Chondrocyte (in vitro differentiated cells): ENCODE data around the gene SMPD2. TPM values are rescaled to one million over a fixed set of nuclear protein-coding genes. Genes with fewer than 3 reads are reported as not detected.
"Not testable (repeated sequence)": the region's sequence is repeated elsewhere in the genome, so short reads cannot be mapped to it uniquely, and the experiment has no call there.

Source experiments
- DNase-seq: peaks from one replicate; pipeline ENCODE4 v3.0.0; 2021; ENCODE audit warnings: mixed read lengths, low spot score
- H3K27ac Mint-ChIP-seq: one replicate; pipeline ENCODE4 v1.8.0; 2021; ENCODE audit warnings: mild to moderate bottlenecking, moderate library complexity, mixed read lengths; ENCODE audit not compliant: unreplicated experiment
- H3K27me3 Mint-ChIP-seq: 2 replicates; pipeline ENCODE4 v1.8.0; 2021; ENCODE audit warnings: low read depth, mixed read lengths
- H3K36me3 Mint-ChIP-seq: 2 replicates; pipeline ENCODE4 v1.8.0; 2021; ENCODE audit warnings: low read depth, mixed read lengths
- H3K4me1 Mint-ChIP-seq: 2 replicates; pipeline ENCODE4 v1.8.0; 2021; ENCODE audit warnings: low read depth, mild to moderate bottlenecking, mixed read lengths
- H3K4me3 Mint-ChIP-seq: one replicate; pipeline ENCODE4 v1.8.0; 2021; ENCODE audit warnings: mild to moderate bottlenecking, moderate library complexity, mixed read lengths; ENCODE audit not compliant: unreplicated experiment
- H3K9me3 Mint-ChIP-seq: 2 replicates; pipeline ENCODE4 v1.8.0; 2021; ENCODE audit warnings: low read depth, mixed read lengths
- CTCF ChIP-seq: fragments of 200-600 bp; sonication (generic); IDR thresholded peaks from 2 replicates; pipeline ENCODE4 v1.5.0; 2021; ENCODE audit warnings: antibody characterized with exemption, mild to moderate bottlenecking, moderate library complexity
- total RNA-seq: library from RNA; stranded (reverse); gene quantifications from 3 replicates; pipeline ENCODE4 v1.2.1, GENCODE V29; 2021

SMPD2 gene
- total RNA-seq, 1 donor from 2014 or later, result 5.6 TPM

DNA sequence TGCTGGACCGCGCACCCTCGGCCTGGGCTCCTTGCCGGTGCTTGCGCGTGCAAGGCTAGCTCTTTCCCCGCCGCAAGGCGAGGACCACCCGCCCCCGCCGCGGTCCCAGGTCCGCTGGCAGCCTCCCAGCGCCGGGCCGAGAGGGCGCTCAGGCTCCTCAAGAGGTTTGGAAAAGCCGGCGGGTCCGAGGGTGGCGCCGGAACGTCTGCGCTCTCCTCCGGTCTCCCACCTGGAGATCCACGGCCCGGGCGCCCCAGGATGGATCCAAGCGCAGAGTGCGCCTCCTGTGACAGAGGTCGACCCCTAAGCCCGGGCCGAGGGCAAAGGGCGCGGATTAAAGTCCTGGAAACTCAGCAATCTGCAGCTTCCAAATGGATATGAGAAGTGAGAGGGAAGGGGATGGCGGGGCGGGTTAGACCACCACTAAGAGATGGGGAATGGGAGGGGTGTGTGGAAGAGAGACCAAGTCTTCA, 15.6 kb downstream of the SMPD2 start:
- Mint-ChIP-seq H3K27ac (peak overlapping the region; percentile 54), H3K4me1 (peaks cover 31% of the 10 kb centered on the region), H3K27me3 (no peaks in the 10 kb centered on the region), H3K9me3 (no peaks in the 10 kb centered on the region), H3K36me3 (peaks cover 7% of the 10 kb centered on the region), H3K4me3 (peak overlapping the region; percentile 80)
- DNase-seq, result no peak
- no peak for TF ChIP-seq CTCF

GRCh38 chr6:109456710-109457561, 16.4 kb downstream of the SMPD2 start:
- TF ChIP-seq CTCF, result no peak
- no peaks in the 10 kb centered on the region for H3K9me3 Mint-ChIP-seq
- DNase-seq, result no peak
- peaks cover 31% of the 10 kb centered on the region for H3K4me1 Mint-ChIP-seq
- H3K36me3 Mint-ChIP-seq, result peaks cover 6% of the 10 kb centered on the region
- H3K27me3 Mint-ChIP-seq, result no peaks in the 10 kb centered on the region
- peak overlapping the region; percentile 57 for H3K27ac Mint-ChIP-seq
- H3K4me3 Mint-ChIP-seq, result peak overlapping the region; percentile 80

DNA sequence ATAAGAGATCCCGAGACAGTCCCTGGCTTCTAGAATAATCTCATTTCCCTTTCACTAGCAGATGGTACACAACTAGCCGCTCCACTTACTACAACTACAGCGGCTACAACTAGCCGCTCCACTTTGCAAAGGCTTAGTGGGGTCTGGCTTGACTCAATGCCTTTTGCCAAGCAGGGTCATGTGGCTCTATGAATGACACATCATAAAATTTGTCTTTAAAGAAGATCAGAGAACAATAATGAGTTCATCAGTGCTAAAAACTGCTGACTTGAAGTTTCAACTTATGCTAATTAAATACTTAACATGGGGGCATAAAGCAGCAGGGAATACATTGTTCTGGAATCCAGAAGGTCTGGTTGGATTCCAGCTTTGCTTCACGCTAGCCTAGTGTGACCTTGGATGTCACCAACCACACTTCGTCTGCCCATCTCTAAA, 17.1 kb downstream of the SMPD2 start:
- Mint-ChIP-seq H3K4me1 (peaks cover 31% of the 10 kb centered on the region), H3K27me3 (no peaks in the 10 kb centered on the region), H3K9me3 (no peaks in the 10 kb centered on the region), H3K27ac (peak overlapping the region; percentile 57), H3K36me3 (peaks cover 8% of the 10 kb centered on the region), H3K4me3 (no peak overlapping the region)
- no peak for DNase-seq
- no peak for TF ChIP-seq CTCF

DNA sequence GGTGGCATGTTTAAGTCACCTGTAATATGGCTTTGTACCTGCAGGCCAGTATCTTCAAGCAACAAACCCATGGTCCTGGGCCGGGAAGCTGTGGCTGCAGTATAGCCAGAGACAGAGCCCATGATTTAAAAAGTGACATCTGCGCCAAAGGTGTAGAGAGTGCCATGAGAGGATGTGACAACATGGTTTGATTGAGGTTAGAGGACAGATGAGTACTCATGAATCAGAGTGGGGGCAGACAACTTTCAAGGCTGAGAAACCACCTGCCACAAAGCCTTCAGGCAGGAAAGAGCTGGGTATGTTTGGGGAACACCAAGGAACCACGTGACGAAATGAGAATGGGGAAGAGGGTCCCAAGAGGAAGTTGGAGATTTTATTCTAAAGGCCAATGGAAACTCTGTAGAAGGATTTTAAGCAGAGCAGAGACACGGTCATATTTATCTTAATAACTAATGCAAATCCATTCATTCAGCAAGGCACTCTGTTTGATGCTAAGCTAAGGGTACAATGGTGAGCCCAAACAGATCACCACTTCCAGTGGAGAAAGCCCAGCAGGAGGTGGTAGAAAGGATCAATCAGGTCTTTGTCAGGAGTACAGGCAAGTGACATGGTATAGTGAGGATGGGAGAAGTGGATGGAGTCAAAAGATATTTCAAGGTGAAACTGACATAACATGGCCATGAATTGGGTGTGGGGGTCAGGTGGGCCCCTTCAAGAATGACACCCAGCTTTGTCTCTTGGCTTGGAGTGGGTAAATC, 18.4 kb downstream of the SMPD2 start:
- TF ChIP-seq CTCF, result no peak

GRCh38 chr6:109460161-109460829, 19.8 kb downstream of the SMPD2 start:
- no peak for DNase-seq

More for the DNA sequence above, 18.4 kb downstream of the SMPD2 start:
- H3K27me3 Mint-ChIP-seq, result no peaks in the 10 kb centered on the region
- H3K4me3 Mint-ChIP-seq, result no peak overlapping the region
- H3K27ac Mint-ChIP-seq, result no peak overlapping the region
- H3K4me1 Mint-ChIP-seq, result peaks cover 22% of the 10 kb centered on the region
- no peaks in the 10 kb centered on the region for H3K9me3 Mint-ChIP-seq
- no peak for DNase-seq
- peaks cover 8% of the 10 kb centered on the region for H3K36me3 Mint-ChIP-seq

DNA sequence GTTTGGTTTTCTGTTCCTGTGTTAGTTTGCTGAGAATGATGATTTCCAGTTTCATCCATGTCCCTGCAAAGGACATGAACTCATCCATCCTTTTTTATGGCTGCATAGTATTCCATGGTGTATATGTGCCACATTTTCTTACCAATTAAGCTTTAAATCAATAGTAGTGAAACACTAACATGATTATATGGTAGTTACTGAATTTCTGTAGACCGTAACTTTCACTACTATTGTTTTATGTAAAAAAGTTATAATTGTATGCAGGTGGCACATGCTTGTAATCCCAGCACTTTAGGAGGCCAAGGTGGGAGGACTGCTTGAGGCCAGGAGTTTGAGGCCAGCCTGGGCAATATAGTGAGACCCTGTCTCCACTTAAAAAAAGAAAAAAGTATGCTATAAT, 20.7 kb downstream of the SMPD2 start:
- Mint-ChIP-seq H3K36me3 (peaks cover 17% of the 10 kb centered on the region), H3K4me1 (peaks cover 14% of the 10 kb centered on the region)
- not testable (repeated sequence) for DNase-seq, H3K9me3 Mint-ChIP-seq, H3K27me3 Mint-ChIP-seq, H3K27ac Mint-ChIP-seq, H3K4me3 Mint-ChIP-seq

More at GRCh38 chr6:109460161-109460829, 19.8 kb downstream of the SMPD2 start:
- Mint-ChIP-seq H3K4me3 (no peak overlapping the region), H3K27ac (no peak overlapping the region), H3K36me3 (peaks cover 10% of the 10 kb centered on the region), H3K4me1 (peaks cover 14% of the 10 kb centered on the region), H3K27me3 (no peaks in the 10 kb centered on the region), H3K9me3 (no peaks in the 10 kb centered on the region)
- no peak for TF ChIP-seq CTCF
